ENCODE data around the gene TSPAN7.

The TSPAN7 gene

GRCh38 chrX:38634665-38635064 lies 73.3 kb downstream of the TSPAN7 start:
- TF ChIP-seq POLR2AphosphoS5 (IDR thresholded peaks at IDR 0.05; ENCODE audit: low read depth, low read length), result no peak
- TF ChIP-seq TAF1 (IDR thresholded peaks at IDR 0.05; ENCODE audit: borderline replicate concordance, insufficient read depth, low read length), result no peak
- TF ChIP-seq, protein P1, sequence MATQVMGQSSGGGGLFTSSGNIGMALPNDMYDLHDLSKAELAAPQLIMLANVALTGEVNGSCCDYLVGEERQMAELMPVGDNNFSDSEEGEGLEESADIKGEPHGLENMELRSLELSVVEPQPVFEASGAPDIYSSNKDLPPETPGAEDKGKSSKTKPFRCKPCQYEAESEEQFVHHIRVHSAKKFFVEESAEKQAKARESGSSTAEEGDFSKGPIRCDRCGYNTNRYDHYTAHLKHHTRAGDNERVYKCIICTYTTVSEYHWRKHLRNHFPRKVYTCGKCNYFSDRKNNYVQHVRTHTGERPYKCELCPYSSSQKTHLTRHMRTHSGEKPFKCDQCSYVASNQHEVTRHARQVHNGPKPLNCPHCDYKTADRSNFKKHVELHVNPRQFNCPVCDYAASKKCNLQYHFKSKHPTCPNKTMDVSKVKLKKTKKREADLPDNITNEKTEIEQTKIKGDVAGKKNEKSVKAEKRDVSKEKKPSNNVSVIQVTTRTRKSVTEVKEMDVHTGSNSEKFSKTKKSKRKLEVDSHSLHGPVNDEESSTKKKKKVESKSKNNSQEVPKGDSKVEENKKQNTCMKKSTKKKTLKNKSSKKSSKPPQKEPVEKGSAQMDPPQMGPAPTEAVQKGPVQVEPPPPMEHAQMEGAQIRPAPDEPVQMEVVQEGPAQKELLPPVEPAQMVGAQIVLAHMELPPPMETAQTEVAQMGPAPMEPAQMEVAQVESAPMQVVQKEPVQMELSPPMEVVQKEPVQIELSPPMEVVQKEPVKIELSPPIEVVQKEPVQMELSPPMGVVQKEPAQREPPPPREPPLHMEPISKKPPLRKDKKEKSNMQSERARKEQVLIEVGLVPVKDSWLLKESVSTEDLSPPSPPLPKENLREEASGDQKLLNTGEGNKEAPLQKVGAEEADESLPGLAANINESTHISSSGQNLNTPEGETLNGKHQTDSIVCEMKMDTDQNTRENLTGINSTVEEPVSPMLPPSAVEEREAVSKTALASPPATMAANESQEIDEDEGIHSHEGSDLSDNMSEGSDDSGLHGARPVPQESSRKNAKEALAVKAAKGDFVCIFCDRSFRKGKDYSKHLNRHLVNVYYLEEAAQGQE (IDR thresholded peaks at IDR 0.05; ENCODE audit: insufficient read depth in 1 of 2, low read depth in 2 of 2, low read length in 2 of 2), result no peak
- TF ChIP-seq FOXP2 (optimal IDR thresholded peaks at IDR 0.05; ENCODE audit: borderline replicate concordance, extremely low read depth, extremely low read length, insufficient read depth), result no peak
- TF ChIP-seq SIN3A (IDR thresholded peaks at IDR 0.05; ENCODE audit: borderline replicate concordance, insufficient read depth, low read length), result no peak

DNA sequence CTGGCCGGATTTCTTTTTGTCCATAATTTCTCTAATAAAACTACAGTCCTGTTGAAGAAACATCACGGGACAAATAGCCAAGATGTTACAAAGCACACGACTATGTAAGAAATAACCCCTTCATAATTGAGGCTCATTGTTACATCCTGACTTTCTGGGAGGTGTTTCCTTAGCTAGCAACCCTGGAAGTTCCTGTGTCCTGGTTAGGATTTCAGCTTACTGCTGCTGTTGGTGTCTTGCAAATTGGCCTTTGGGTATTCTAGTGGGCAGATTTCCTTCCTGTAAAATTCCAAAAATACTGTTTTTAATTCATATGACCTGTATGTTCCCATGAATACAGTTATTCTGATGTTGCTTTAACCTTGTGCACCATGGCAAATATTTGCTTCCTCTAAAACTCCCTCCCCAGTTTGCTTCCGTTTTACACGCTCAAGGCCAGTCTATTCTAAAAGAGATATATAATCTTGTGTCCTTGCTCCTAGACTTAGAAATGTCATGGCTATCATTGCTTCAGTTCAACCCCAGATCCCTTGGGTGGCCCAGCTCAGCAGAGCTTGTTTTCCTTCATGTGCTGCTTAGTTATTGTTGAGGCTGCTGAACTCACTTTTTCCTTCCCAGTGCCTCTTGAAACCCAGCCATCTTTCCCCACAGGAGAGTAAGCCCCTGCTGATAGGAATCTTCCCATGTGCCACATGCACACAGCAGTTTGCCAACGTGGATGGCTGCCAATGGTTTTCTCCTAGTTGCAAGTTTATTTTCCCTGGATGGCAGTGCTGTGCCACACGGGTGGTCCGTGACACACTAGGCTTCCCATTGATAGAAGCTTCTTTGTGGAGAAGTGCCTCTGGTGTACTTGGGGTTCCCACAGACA lies 75.8 kb downstream of the TSPAN7 start:
- TF ChIP-seq SIN3A (IDR thresholded peaks at IDR 0.05; ENCODE audit: borderline replicate concordance, insufficient read depth, low read length), result no peak
- TF ChIP-seq POLR2AphosphoS5 (IDR thresholded peaks at IDR 0.05; ENCODE audit: low read depth, low read length), result no peak
- no peak for TF ChIP-seq TAF1 (IDR thresholded peaks at IDR 0.05; ENCODE audit: borderline replicate concordance, insufficient read depth, low read length)
- TF ChIP-seq, protein P1 (IDR thresholded peaks at IDR 0.05; ENCODE audit: insufficient read depth in 1 of 2, low read depth in 2 of 2, low read length in 2 of 2), result no peak
- TF ChIP-seq FOXP2 (optimal IDR thresholded peaks at IDR 0.05; ENCODE audit: borderline replicate concordance, extremely low read depth, extremely low read length, insufficient read depth), result no peak

GRCh38 chrX:38638952-38639529 lies 77.7 kb downstream of the TSPAN7 start:
- no peak for TF ChIP-seq FOXP2 (optimal IDR thresholded peaks at IDR 0.05; ENCODE audit: borderline replicate concordance, extremely low read depth, extremely low read length, insufficient read depth)
- no peak for TF ChIP-seq TAF1 (IDR thresholded peaks at IDR 0.05; ENCODE audit: borderline replicate concordance, insufficient read depth, low read length)
- no peak for TF ChIP-seq POLR2AphosphoS5 (IDR thresholded peaks at IDR 0.05; ENCODE audit: low read depth, low read length)
- TF ChIP-seq, protein P1 (IDR thresholded peaks at IDR 0.05; ENCODE audit: insufficient read depth in 1 of 2, low read depth in 2 of 2, low read length in 2 of 2), result no peak
- TF ChIP-seq SIN3A (IDR thresholded peaks at IDR 0.05; ENCODE audit: borderline replicate concordance, insufficient read depth, low read length), result no peak

DNA sequence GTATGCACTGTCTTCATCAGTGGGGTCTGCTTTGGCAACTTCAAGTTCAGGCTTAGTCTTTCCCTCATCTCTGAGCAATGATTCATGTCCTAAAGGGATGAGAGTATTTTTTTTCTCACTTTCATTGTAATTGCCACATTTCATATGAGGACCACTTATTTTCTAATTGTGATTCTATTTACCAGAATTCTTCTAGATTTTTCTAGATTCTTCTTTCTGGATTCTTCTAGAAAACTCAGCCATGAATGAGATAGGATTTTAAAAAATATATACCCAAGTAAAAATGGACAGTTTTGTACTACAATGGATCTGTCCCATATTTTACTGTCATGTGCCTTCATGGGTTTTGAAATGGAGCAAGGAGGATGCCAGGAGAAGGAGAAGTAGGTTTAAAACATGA lies 78.4 kb downstream of the TSPAN7 start:
- no peak for TF ChIP-seq FOXP2 (optimal IDR thresholded peaks at IDR 0.05; ENCODE audit: borderline replicate concordance, extremely low read depth, extremely low read length, insufficient read depth)
- TF ChIP-seq POLR2AphosphoS5 (IDR thresholded peaks at IDR 0.05; ENCODE audit: low read depth, low read length), result no peak
- no peak for TF ChIP-seq SIN3A (IDR thresholded peaks at IDR 0.05; ENCODE audit: borderline replicate concordance, insufficient read depth, low read length)
- TF ChIP-seq TAF1 (IDR thresholded peaks at IDR 0.05; ENCODE audit: borderline replicate concordance, insufficient read depth, low read length), result no peak
- TF ChIP-seq, protein P1 (IDR thresholded peaks at IDR 0.05; ENCODE audit: insufficient read depth in 1 of 2, low read depth in 2 of 2, low read length in 2 of 2), result no peak

Measured in PFSK-1 (cell line).